Heart left ventricle (tissue), 13 donors: ENCODE data around the gene FNBP1.

Experiments
- POLR2A ChIP-seq, 2 donors: fragments of 450-650 bp; IDR thresholded peaks; one replicate each; pipeline ENCODE4 v1.6.1; 2017; ENCODE audit warnings: antibody characterized with exemption in 2 of 2, mild to moderate bottlenecking in 2 of 2, moderate library complexity in 2 of 2
- TF ChIP-seq, protein P1 (sequence below), 12 donors: fragments of 200-600 bp; sonication (generic) in 4 of 12; IDR thresholded peaks; one replicate each; pipeline versions ENCODE4 v1.5.0 to v1.8.0; 2018 to 2022; ENCODE audit warnings: antibody characterized with exemption in 12 of 12, mild to moderate bottlenecking in 5 of 12
- donor health status: ischemic (EF 13 %, LVEDD 7.1; RV severe dilation, severe dysfunction).
- donor health status: DM: no; HTN: yes; CAD: no.
- donor health status: DM: no; HTN: no; CAD: no.
- donor health status: ischemic (EF 25% LVEDD 6.9; RV normal size, moderate dysfunction).
- donor health status: ischemic (EF 25% LVEDD 5.7; RV mildly dilated, moderate dysfunction).
- donor health status: ischemic (EF 35%, LVEDD 5.7; RV mildly dilated, moderate dysfunction).
- donor health status: nonischemic (EF 11% LVEDD 7.7; RV severe dilation, severe dysfunction).
- donor health status: DM: yes; HTN: yes; CAD: no.
- donor health status: PGD.
- donor health status: ischemic (EF 29% LVEDD 5.4; RV normal size, mild dysfunction).
- donor health status: nonischemic (EF 23%, LVEDD 6.1; RV moderate dilation, normal function).

GRCh38 chr9:129851821-129852220, 191.2 kb downstream of the FNBP1 start:
- TF ChIP-seq, protein P1, sequence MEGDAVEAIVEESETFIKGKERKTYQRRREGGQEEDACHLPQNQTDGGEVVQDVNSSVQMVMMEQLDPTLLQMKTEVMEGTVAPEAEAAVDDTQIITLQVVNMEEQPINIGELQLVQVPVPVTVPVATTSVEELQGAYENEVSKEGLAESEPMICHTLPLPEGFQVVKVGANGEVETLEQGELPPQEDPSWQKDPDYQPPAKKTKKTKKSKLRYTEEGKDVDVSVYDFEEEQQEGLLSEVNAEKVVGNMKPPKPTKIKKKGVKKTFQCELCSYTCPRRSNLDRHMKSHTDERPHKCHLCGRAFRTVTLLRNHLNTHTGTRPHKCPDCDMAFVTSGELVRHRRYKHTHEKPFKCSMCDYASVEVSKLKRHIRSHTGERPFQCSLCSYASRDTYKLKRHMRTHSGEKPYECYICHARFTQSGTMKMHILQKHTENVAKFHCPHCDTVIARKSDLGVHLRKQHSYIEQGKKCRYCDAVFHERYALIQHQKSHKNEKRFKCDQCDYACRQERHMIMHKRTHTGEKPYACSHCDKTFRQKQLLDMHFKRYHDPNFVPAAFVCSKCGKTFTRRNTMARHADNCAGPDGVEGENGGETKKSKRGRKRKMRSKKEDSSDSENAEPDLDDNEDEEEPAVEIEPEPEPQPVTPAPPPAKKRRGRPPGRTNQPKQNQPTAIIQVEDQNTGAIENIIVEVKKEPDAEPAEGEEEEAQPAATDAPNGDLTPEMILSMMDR (IDR thresholded peaks at IDR 0.05) = no peak
- TF ChIP-seq POLR2A (IDR thresholded peaks at IDR 0.05) = no peak
